Lung (tissue), 12 donors: ENCODE data around the gene ITGA11. TPM values are rescaled to one million over a fixed set of nuclear protein-coding genes. Genes with fewer than 3 reads are reported as not detected.
"Not testable (repeated sequence)": the region's sequence is repeated elsewhere in the genome, so short reads cannot be mapped to it uniquely, and the experiment has no call there.

Source experiments
- ATAC-seq: fragments of 200-7000 bp; cut with Tn5 transposase; one replicate; pipeline ENCODE4 v1.9.1; 2020; ENCODE audit warnings: moderate number of reproducible peaks; ENCODE audit not compliant: insufficient read depth, low FRiP score
- DNase-seq, 3 donors: peaks; one replicate each; pipeline ENCODE4 v3.0.0-alpha.2; 2013 to 2017
- H3K27ac ChIP-seq, 2 donors: one replicate each; pipeline ENCODE4 v1.5.1; 2013; ENCODE audit warnings: mild to moderate bottlenecking in 2 of 2, moderate library complexity in 2 of 2, control low read depth in 1 of 2, inconsistent platforms in 1 of 2, low read depth in 1 of 2, low read length in 1 of 2
- H3K27me3 ChIP-seq, 3 donors: one replicate each; pipeline ENCODE4 v1.5.1; 2013; ENCODE audit warnings: low read length in 2 of 3; ENCODE audit not compliant: control insufficient read depth in 3 of 3, insufficient read depth in 3 of 3
- H3K36me3 ChIP-seq, 4 donors: one replicate each; pipeline ENCODE4 v1.5.1; 2013; ENCODE audit warnings: low read length in 4 of 4, mild to moderate bottlenecking in 1 of 4, moderate library complexity in 1 of 4; ENCODE audit not compliant: control insufficient read depth in 4 of 4, insufficient read depth in 4 of 4
- H3K4me1 ChIP-seq, 5 donors: one replicate each; pipeline ENCODE4 v1.5.1; 2013; ENCODE audit warnings: low read length in 5 of 5, mild to moderate bottlenecking in 2 of 5, moderate library complexity in 1 of 5; ENCODE audit not compliant: control insufficient read depth in 5 of 5, insufficient read depth in 5 of 5
- H3K4me3 ChIP-seq: one replicate; pipeline ENCODE4 v1.5.1; 2013; ENCODE audit warnings: mild to moderate bottlenecking, control low read depth, moderate library complexity
- H3K9ac ChIP-seq, 2 donors: one replicate each; pipeline ENCODE4 v1.5.1; 2013; ENCODE audit warnings: low read length in 2 of 2, control low read depth in 1 of 2; ENCODE audit not compliant: insufficient read depth in 1 of 2
- H3K9me3 ChIP-seq, 4 donors: one replicate each; pipeline ENCODE4 v1.5.1; 2013; ENCODE audit warnings: low read length in 3 of 4, mild to moderate bottlenecking in 1 of 4, moderate library complexity in 1 of 4; ENCODE audit not compliant: control insufficient read depth in 4 of 4, insufficient read depth in 3 of 4
- WGBS, 2 donors: extraction: QIAGEN DNeasy Blood & Tissue Kit; methylation state at CpG; one replicate each; pipeline ENCODE4 v1.1.7; 2013; 5-methylcytosine and 5-hydroxymethylcytosine counted together
- polyA plus RNA-seq, 2 donors: library from polyadenylated mRNA; stranded (reverse); fragments of 200-250 nt; gene quantifications; one replicate each; pipeline ENCODE4 v1.2.1, GENCODE V29; 2013
- total RNA-seq, 2 donors: library from RNA; depleted of rRNA in 1 of 2; stranded (reverse); fragments of >200 nt in 1 of 2; gene quantifications; one replicate each; pipeline ENCODE4 v1.2.1, GENCODE V29; 2014 to 2021
- TF ChIP-seq, protein P1 (sequence below): IDR thresholded peaks from 2 replicates; pipeline ENCODE4 v1.5.1; 2012; ENCODE audit warnings: mild to moderate bottlenecking; ENCODE audit errors: control extremely low read depth, extremely low read depth
- donor health status: control.
- donor health status: control.
- donor health status: Bipolar disorder and iron deficiency.
- donor health status: healthy.
- donor health status: DM: yes; HTN: yes; CAD: no.

ITGA11 gene
- total and polyA plus RNA-seq, 4 donors = 0.35 to 1.8 (median 1.0) TPM

- Histone ChIP-seq H3K4me1 (no peaks in the 10 kb centered on the region), H3K4me3 (no peak overlapping the region), H3K9me3 (peaks cover 0 to 3% (median 0%) of the 10 kb centered on the region in 4 donors), H3K9ac (no peak overlapping the region), H3K27me3 (no peaks in the 10 kb centered on the region), H3K27ac (no peak overlapping the region), H3K36me3 (no peaks in the 10 kb centered on the region)
- DNase-seq (no peak), ATAC-seq (no peak)
- 89 to 95% methylated on average over 5 of the region's 5 CpGs for WGBS, 2 donors
- TF ChIP-seq, protein P1, sequence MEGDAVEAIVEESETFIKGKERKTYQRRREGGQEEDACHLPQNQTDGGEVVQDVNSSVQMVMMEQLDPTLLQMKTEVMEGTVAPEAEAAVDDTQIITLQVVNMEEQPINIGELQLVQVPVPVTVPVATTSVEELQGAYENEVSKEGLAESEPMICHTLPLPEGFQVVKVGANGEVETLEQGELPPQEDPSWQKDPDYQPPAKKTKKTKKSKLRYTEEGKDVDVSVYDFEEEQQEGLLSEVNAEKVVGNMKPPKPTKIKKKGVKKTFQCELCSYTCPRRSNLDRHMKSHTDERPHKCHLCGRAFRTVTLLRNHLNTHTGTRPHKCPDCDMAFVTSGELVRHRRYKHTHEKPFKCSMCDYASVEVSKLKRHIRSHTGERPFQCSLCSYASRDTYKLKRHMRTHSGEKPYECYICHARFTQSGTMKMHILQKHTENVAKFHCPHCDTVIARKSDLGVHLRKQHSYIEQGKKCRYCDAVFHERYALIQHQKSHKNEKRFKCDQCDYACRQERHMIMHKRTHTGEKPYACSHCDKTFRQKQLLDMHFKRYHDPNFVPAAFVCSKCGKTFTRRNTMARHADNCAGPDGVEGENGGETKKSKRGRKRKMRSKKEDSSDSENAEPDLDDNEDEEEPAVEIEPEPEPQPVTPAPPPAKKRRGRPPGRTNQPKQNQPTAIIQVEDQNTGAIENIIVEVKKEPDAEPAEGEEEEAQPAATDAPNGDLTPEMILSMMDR = no peak
Observed at GRCh38 chr15:68399096-68400065, 32.6 kb downstream of the ITGA11 start.

DNA sequence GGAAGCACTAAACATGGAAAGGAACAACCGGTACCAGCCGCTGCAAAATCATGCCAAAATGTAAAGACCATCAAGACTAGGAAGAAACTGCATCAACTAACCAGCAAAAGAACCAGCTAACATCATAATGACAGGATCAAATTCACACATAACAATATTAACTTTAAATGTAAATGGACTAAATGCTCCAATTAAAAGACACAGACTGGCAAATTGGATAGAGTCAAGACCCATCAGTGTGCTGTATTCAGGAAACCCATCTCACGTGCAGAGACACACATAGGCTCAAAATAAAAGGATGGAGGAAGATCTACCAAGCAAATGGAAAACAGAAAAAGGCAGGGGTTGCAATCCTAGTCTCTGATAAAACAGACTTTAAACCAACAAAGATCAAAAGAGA, 34.0 kb downstream of the ITGA11 start:
- not testable (repeated sequence) for H3K9ac ChIP-seq, DNase-seq, H3K27me3 ChIP-seq, H3K9me3 ChIP-seq, H3K36me3 ChIP-seq, H3K4me1 ChIP-seq, ATAC-seq, H3K4me3 ChIP-seq, H3K27ac ChIP-seq
- WGBS, 2 donors = no CpG with 5 or more reads among the region's 3 CpGs

DNA sequence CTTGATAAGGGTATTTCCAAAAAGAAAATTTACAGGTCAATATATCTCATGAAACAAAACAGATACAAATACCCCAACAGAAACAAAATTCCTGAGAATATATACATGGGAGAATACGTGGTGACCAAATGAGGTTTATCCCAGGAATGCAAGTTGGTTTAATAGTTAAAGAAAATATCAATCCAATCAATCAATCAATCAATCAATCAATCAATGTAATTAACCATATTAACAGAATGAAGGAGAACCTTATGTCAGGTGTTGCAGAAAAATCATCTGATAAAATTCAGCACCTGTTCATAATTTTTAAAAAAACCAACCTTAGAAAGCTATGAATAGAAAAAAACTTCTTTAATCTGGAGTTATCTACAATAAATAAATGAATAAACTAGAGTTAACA, 35.9 kb downstream of the ITGA11 start:
- Histone ChIP-seq H3K36me3 (no peaks in the 10 kb centered on the region), H3K9me3 (peaks cover 0 to 3% (median 0%) of the 10 kb centered on the region in 4 donors), H3K9ac (no peak overlapping the region), H3K4me3 (no peak overlapping the region), H3K27me3 (no peaks in the 10 kb centered on the region), H3K27ac (no peak overlapping the region), H3K4me1 (peaks cover 0 to under 1% (median 0%) of the 10 kb centered on the region in 5 donors)
- TF ChIP-seq, protein P1 = no peak
- no peak for DNase-seq
- ATAC-seq = no peak
- WGBS, 2 donors = 94 to 95% methylated on average over 1 of the region's 1 CpG

DNA sequence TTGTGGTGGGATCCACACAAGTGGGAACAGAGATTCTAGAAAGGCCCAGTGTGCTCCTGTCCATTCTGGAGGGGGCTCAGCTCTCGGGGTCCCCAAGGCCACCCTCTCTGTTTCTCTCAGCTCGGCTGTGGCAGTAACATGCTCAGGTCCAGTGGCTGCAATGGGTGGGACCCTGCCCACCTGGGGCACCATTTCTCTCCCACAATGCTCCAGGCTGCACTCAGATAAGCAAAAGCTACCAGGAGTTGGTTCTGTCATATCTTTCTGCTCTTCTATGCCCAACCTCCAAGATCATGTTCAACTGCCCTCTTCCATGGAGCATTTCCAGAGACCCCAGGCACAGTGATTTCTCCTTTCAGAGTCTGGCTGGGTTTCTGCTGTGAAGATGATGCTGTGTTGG, 40.8 kb downstream of the ITGA11 start:
- H3K27ac ChIP-seq = no peak overlapping the region
- no peaks in the 10 kb centered on the region for H3K36me3 ChIP-seq
- DNase-seq = no peak
- WGBS, 2 donors = 95 to 100% methylated on average over 2 of the region's 2 CpGs
- H3K4me1 ChIP-seq = peaks cover 0 to 4% (median 0%) of the 10 kb centered on the region in 5 donors
- no peak overlapping the region for H3K9ac ChIP-seq
- H3K4me3 ChIP-seq = no peak overlapping the region
- peaks cover 0 to 3% (median 0%) of the 10 kb centered on the region in 4 donors for H3K9me3 ChIP-seq
- H3K27me3 ChIP-seq = peaks cover 0 to 4% (median 0%) of the 10 kb centered on the region in 3 donors
- TF ChIP-seq, protein P1 = no peak
- ATAC-seq = no peak
